GM23338 (cell line): ENCODE measurements around the gene ATP6V0C. TPM values are rescaled to one million over a fixed set of nuclear protein-coding genes. Genes with fewer than 3 reads are reported as not detected.

Experiments used
- ATAC-seq: fragments of 200-7000 bp; cut with Tn5 transposase; 3 replicates; pipeline ENCODE4 v1.9.1; 2020
- DNase-seq: peaks from one replicate; pipeline ENCODE4 v3.0.0-alpha.2; 2015; ENCODE audit warnings: low spot score
- H2AFZ ChIP-seq: fragments of 200-600 bp; sonication (generic); 2 replicates; pipeline ENCODE4 v1.8.0; 2016; ENCODE audit warnings: antibody characterized with exemption, mild to moderate bottlenecking, moderate library complexity
- H3F3A ChIP-seq: fragments of 200-600 bp; sonication (generic); replicated peaks from 2 replicates; pipeline ENCODE4 v1.8.0; 2017; ENCODE audit warnings: antibody characterized with exemption, mixed run types, low read depth
- H3K27ac ChIP-seq: fragments of 200-600 bp; sonication (generic); 2 replicates; pipeline ENCODE4 v1.6.1; 2016; ENCODE audit warnings: low read depth
- H3K27me3 ChIP-seq: fragments of 200-600 bp; sonication (generic); 2 replicates; pipeline ENCODE4 v1.8.0; 2016; ENCODE audit warnings: mild to moderate bottlenecking, mixed run types, moderate library complexity; ENCODE audit not compliant: insufficient read depth
- H3K36me3 ChIP-seq: fragments of 200-600 bp; sonication (generic); 2 replicates; pipeline ENCODE4 v1.8.0; 2016; ENCODE audit warnings: mild to moderate bottlenecking; ENCODE audit not compliant: insufficient read depth
- H3K4me1 ChIP-seq: fragments of 200-600 bp; sonication (generic); 2 replicates; pipeline ENCODE4 v1.8.0; 2016; ENCODE audit warnings: mild to moderate bottlenecking, moderate library complexity; ENCODE audit not compliant: insufficient read depth
- H3K4me2 ChIP-seq: fragments of 200-600 bp; sonication (generic); 2 replicates; pipeline ENCODE4 v1.7.1; 2017; ENCODE audit warnings: mixed run types
- H3K4me3 ChIP-seq: fragments of 200-600 bp; sonication (generic); 2 replicates; pipeline ENCODE4 v1.6.1; 2016; ENCODE audit warnings: mixed run types
- H3K79me2 ChIP-seq: fragments of 200-600 bp; sonication (generic); replicated peaks from 2 replicates; pipeline ENCODE4 v1.8.0; 2017; ENCODE audit warnings: mild to moderate bottlenecking; ENCODE audit not compliant: insufficient read depth
- H3K9me2 ChIP-seq: fragments of 200-600 bp; sonication (generic); 2 replicates; pipeline ENCODE4 v1.8.0; 2017; ENCODE audit not compliant: insufficient read depth
- H4K20me1 ChIP-seq: fragments of 200-600 bp; sonication (generic); replicated peaks from 2 replicates; pipeline ENCODE4 v1.8.0; 2017; ENCODE audit warnings: mild to moderate bottlenecking; ENCODE audit not compliant: insufficient read depth
- H3K27ac Mint-ChIP-seq: 2 replicates; pipeline ENCODE4 v1.8.0; 2020; ENCODE audit warnings: inconsistent platforms, mild to moderate bottlenecking, moderate library complexity, mixed read lengths
- H3K27me3 Mint-ChIP-seq: 3 replicates; pipeline ENCODE4 v1.8.0; 2022; ENCODE audit warnings: low read depth, mild to moderate bottlenecking, moderate library complexity, mixed read lengths, inconsistent platforms; ENCODE audit not compliant: insufficient read depth, poor library complexity
- H3K36me3 Mint-ChIP-seq: 3 replicates; pipeline ENCODE4 v1.8.0; 2021; ENCODE audit warnings: low read depth, mild to moderate bottlenecking, inconsistent platforms, moderate library complexity, mixed read lengths
- H3K4me1 Mint-ChIP-seq: 3 replicates; pipeline ENCODE4 v1.8.0; 2020; ENCODE audit warnings: mild to moderate bottlenecking, inconsistent platforms, mixed read lengths
- H3K4me3 Mint-ChIP-seq: 3 replicates; pipeline ENCODE4 v1.8.0; 2021; ENCODE audit warnings: moderate library complexity, mild to moderate bottlenecking, inconsistent platforms, mixed read lengths
- H3K9me3 Mint-ChIP-seq: 3 replicates; pipeline ENCODE4 v1.8.0; 2020; ENCODE audit warnings: moderate library complexity, mild to moderate bottlenecking, inconsistent platforms, mixed read lengths
- CREB1 ChIP-seq: fragments of 250-450 bp; sonication (Bioruptor Pico); IDR thresholded peaks from 2 replicates; pipeline ENCODE4 v1.5.0; 2020; ENCODE audit warnings: low read depth, mild to moderate bottlenecking, moderate library complexity
- EZH2 ChIP-seq: fragments of 200-600 bp; sonication (generic); IDR thresholded peaks from one replicate; pipeline ENCODE4 v1.8.0; 2017; ENCODE audit warnings: antibody characterized with exemption, mild to moderate bottlenecking, low read depth; ENCODE audit not compliant: unreplicated experiment
- ZNF114 ChIP-seq: fragments of 250-450 bp; sonication (Bioruptor Pico); IDR thresholded peaks from 2 replicates; pipeline ENCODE4 v1.5.0; 2020; ENCODE audit warnings: mild to moderate bottlenecking, moderate library complexity
- ZNF331 ChIP-seq: fragments of 250-450 bp; sonication (Bioruptor Pico); IDR thresholded peaks from 2 replicates; pipeline ENCODE4 v1.5.0; 2020; ENCODE audit warnings: low read depth, mild to moderate bottlenecking, moderate library complexity
- polyA plus RNA-seq: library from polyadenylated mRNA; unstranded; fragments of >200 nt; fragmentation: Nextera tagmentation; extraction: Ambion mirVana; gene quantifications from 2 replicates; pipeline ENCODE4 v1.2.1, GENCODE V29; 2016
- total RNA-seq: library from RNA; depleted of rRNA; stranded (reverse); fragments of >200 nt; shearing (Covaris generic); gene quantifications from 2 replicates; pipeline ENCODE4 v1.2.3, GENCODE V29; 2014
- TF ChIP-seq, protein P1 (sequence below): fragments of 250-450 bp; sonication (Bioruptor Pico); IDR thresholded peaks from 2 replicates; pipeline ENCODE4 v1.5.0; 2020; ENCODE audit warnings: mild to moderate bottlenecking, moderate library complexity
- TF ChIP-seq, protein P2 (sequence below): IDR thresholded peaks from 2 replicates; pipeline ENCODE4 v1.6.1; 2016; ENCODE audit warnings: antibody characterized with exemption
- TF ChIP-seq, protein P3 (sequence below): IDR thresholded peaks from one replicate; pipeline ENCODE4 v1.6.1; 2018; ENCODE audit warnings: antibody characterized with exemption; ENCODE audit not compliant: unreplicated experiment

Gene ATP6V0C
- total and polyA plus RNA-seq, 2 experiments from 2014 or later, result 98.2 to 162 TPM

DNA sequence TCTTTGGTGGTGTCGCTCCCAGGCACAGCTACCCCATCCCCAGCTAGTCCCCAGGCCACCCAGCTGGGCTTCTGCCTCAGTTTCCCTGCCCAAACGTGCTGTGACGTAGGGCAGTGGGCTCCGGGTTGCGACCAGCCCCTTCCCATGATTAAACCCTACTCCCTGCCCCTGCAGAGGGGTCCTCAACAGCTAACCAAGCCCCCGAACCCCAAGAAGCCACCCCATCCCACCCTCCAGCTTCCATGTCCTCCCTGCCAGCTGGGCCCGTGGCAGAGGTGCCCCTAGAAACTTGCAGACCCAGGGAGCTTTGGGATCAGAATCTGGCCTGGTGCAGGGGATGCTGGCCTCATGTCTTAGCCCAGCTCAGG is 43.5 kb upstream of the ATP6V0C start:
- ATAC-seq (no peak), DNase-seq (no peak)
- peaks cover 55% of the 10 kb centered on the region for H3K27me3 Mint-ChIP-seq
- Histone ChIP-seq H3K36me3 (no peaks in the 10 kb centered on the region), H3K4me1 (peaks cover 15% of the 10 kb centered on the region), H4K20me1 (no peaks in the 10 kb centered on the region), H3K9me2 (no peaks in the 10 kb centered on the region), H3K27me3 (peaks cover 65% of the 10 kb centered on the region), H3K4me2 (no peak overlapping the region), H2AFZ (no peak overlapping the region), H3K27ac (no peak overlapping the region), H3K4me3 (no peak overlapping the region; the same call in 1 of the 2 replicates), H3F3A (peaks cover 23% of the 10 kb centered on the region; the same call in 1 of the 2 replicates), H3K79me2 (no peaks in the 10 kb centered on the region)
- TF ChIP-seq, protein P1, sequence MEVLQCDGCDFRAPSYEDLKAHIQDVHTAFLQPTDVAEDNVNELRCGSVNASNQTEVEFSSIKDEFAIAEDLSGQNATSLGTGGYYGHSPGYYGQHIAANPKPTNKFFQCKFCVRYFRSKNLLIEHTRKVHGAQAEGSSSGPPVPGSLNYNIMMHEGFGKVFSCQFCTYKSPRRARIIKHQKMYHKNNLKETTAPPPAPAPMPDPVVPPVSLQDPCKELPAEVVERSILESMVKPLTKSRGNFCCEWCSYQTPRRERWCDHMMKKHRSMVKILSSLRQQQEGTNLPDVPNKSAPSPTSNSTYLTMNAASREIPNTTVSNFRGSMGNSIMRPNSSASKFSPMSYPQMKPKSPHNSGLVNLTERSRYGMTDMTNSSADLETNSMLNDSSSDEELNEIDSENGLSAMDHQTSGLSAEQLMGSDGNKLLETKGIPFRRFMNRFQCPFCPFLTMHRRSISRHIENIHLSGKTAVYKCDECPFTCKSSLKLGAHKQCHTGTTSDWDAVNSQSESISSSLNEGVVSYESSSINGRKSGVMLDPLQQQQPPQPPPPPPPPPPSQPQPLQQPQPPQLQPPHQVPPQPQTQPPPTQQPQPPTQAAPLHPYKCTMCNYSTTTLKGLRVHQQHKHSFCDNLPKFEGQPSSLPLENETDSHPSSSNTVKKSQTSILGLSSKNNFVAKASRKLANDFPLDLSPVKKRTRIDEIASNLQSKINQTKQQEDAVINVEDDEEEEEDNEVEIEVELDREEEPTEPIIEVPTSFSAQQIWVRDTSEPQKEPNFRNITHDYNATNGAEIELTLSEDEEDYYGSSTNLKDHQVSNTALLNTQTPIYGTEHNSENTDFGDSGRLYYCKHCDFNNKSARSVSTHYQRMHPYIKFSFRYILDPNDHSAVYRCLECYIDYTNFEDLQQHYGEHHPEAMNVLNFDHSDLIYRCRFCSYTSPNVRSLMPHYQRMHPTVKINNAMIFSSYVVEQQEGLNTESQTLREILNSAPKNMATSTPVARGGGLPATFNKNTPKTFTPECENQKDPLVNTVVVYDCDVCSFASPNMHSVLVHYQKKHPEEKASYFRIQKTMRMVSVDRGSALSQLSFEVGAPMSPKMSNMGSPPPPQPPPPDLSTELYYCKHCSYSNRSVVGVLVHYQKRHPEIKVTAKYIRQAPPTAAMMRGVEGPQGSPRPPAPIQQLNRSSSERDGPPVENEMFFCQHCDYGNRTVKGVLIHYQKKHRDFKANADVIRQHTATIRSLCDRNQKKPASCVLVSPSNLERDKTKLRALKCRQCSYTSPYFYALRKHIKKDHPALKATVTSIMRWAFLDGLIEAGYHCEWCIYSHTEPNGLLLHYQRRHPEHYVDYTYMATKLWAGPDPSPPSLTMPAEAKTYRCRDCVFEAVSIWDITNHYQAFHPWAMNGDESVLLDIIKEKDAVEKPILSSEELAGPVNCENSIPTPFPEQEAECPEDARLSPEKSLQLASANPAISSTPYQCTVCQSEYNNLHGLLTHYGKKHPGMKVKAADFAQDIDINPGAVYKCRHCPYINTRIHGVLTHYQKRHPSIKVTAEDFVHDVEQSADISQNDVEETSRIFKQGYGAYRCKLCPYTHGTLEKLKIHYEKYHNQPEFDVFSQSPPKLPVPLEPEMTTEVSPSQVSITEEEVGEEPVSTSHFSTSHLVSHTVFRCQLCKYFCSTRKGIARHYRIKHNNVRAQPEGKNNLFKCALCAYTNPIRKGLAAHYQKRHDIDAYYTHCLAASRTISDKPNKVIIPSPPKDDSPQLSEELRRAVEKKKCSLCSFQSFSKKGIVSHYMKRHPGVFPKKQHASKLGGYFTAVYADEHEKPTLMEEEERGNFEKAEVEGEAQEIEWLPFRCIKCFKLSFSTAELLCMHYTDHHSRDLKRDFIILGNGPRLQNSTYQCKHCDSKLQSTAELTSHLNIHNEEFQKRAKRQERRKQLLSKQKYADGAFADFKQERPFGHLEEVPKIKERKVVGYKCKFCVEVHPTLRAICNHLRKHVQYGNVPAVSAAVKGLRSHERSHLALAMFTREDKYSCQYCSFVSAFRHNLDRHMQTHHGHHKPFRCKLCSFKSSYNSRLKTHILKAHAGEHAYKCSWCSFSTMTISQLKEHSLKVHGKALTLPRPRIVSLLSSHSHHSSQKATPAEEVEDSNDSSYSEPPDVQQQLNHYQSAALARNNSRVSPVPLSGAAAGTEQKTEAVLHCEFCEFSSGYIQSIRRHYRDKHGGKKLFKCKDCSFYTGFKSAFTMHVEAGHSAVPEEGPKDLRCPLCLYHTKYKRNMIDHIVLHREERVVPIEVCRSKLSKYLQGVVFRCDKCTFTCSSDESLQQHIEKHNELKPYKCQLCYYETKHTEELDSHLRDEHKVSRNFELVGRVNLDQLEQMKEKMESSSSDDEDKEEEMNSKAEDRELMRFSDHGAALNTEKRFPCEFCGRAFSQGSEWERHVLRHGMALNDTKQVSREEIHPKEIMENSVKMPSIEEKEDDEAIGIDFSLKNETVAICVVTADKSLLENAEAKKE (CRISPR knock-in tag), result no peak
- no peak for TF ChIP-seq ZNF331
- TF ChIP-seq, protein P2, sequence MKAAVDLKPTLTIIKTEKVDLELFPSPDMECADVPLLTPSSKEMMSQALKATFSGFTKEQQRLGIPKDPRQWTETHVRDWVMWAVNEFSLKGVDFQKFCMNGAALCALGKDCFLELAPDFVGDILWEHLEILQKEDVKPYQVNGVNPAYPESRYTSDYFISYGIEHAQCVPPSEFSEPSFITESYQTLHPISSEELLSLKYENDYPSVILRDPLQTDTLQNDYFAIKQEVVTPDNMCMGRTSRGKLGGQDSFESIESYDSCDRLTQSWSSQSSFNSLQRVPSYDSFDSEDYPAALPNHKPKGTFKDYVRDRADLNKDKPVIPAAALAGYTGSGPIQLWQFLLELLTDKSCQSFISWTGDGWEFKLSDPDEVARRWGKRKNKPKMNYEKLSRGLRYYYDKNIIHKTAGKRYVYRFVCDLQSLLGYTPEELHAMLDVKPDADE, result no peak
- no peak for TF ChIP-seq CREB1 (CRISPR knock-in tag)
- TF ChIP-seq, protein P3, sequence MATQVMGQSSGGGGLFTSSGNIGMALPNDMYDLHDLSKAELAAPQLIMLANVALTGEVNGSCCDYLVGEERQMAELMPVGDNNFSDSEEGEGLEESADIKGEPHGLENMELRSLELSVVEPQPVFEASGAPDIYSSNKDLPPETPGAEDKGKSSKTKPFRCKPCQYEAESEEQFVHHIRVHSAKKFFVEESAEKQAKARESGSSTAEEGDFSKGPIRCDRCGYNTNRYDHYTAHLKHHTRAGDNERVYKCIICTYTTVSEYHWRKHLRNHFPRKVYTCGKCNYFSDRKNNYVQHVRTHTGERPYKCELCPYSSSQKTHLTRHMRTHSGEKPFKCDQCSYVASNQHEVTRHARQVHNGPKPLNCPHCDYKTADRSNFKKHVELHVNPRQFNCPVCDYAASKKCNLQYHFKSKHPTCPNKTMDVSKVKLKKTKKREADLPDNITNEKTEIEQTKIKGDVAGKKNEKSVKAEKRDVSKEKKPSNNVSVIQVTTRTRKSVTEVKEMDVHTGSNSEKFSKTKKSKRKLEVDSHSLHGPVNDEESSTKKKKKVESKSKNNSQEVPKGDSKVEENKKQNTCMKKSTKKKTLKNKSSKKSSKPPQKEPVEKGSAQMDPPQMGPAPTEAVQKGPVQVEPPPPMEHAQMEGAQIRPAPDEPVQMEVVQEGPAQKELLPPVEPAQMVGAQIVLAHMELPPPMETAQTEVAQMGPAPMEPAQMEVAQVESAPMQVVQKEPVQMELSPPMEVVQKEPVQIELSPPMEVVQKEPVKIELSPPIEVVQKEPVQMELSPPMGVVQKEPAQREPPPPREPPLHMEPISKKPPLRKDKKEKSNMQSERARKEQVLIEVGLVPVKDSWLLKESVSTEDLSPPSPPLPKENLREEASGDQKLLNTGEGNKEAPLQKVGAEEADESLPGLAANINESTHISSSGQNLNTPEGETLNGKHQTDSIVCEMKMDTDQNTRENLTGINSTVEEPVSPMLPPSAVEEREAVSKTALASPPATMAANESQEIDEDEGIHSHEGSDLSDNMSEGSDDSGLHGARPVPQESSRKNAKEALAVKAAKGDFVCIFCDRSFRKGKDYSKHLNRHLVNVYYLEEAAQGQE, result no peak
- no peak for TF ChIP-seq EZH2
- no peak for TF ChIP-seq ZNF114
- no peak overlapping the region for H3K27ac Mint-ChIP-seq
- H3K36me3 Mint-ChIP-seq, result peaks cover 2% of the 10 kb centered on the region; the same call in 1 of the 3 replicates
- no peaks in the 10 kb centered on the region for H3K9me3 Mint-ChIP-seq
- H3K4me3 Mint-ChIP-seq, result peak overlapping the region; percentile 45
- peaks cover 18% of the 10 kb centered on the region for H3K4me1 Mint-ChIP-seq
